GM21515 (cell line): Measurements from ENCODE around the gene NASP.

Experiments
- ATAC-seq: cut with Tn5 transposase; IDR thresholded peaks from one replicate; pipeline ENCODE4 v1.9.1; 2021; ENCODE audit not compliant: unreplicated experiment

Gene NASP, protein sequence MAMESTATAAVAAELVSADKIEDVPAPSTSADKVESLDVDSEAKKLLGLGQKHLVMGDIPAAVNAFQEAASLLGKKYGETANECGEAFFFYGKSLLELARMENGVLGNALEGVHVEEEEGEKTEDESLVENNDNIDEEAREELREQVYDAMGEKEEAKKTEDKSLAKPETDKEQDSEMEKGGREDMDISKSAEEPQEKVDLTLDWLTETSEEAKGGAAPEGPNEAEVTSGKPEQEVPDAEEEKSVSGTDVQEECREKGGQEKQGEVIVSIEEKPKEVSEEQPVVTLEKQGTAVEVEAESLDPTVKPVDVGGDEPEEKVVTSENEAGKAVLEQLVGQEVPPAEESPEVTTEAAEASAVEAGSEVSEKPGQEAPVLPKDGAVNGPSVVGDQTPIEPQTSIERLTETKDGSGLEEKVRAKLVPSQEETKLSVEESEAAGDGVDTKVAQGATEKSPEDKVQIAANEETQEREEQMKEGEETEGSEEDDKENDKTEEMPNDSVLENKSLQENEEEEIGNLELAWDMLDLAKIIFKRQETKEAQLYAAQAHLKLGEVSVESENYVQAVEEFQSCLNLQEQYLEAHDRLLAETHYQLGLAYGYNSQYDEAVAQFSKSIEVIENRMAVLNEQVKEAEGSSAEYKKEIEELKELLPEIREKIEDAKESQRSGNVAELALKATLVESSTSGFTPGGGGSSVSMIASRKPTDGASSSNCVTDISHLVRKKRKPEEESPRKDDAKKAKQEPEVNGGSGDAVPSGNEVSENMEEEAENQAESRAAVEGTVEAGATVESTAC

DNA sequence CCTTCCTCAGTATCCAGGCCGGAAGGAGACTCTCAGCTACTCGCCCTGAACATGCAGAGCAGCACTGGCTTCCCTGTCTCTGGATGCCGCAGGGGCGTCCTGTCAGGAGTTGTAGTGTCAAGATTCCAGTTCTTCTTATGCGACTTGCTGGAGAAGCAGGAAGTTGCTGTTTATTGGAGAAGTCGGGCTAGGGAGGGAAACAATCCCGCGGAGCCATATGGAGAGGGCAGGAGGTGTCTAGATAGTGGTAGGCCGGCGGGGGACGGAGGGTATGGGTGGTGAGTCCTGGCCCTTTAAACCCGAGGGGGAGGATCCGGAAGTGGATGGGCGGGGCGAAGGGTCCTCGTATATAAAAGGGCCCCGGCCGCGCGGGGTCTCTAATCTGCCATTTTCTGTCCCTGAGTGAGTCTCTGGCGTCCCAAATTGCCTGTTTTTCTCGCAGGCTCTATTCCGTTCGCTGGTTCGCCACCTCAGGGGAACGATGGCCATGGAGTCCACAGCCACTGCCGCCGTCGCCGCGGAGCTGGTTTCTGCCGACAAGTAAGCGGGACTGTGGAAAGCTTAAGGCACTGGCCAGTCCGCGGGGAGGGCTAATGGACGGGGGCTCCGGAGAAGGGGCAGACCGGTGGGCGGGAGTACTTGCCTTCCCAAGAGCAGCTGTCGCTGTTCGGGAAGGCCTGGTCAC is at the start of gene NASP:
Gene NASP, plus strand, starts transcription at position 376 of the 685 bp plus-strand sequence. Its CDS starts 106 bp downstream, at position 482.
- peak; percentile 50 for ATAC-seq

DNA sequence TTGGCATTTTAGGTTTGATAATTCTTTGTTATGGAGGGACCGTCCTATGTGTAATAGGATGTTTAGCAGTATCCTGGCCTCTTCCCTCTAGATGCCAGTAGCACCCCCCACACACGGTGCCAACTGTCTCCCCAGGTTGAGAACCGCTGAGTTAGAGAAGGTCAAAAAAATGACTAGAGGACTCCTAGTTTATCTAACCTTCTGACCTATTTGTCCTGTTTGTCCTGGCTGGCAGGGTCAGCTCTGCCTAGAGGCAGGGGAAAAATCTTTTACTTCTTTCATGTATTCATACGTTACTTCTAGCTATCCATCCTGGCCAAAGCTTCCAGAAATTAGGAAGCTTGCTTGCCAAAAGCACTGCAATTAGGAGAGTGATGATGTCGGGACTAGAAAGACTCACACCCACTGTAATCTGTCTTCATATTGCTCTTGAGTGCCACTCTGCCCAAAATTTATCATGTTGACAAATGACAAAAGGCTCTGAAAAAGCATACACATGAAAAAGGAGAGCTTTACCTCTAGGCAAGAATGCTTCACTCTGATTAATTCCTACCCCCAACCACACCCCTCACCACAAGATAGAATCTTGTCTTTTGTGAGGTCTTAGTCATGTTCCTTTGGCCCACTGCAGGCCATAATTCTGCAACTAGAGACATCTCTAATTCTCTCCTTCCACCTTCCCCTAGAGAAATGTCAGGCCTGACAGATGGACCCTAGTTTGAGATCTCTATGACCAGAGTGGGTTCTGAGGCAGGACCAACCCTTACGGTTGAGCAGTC is 47.7 kb upstream of the NASP start:
- ATAC-seq: no peak

DNA sequence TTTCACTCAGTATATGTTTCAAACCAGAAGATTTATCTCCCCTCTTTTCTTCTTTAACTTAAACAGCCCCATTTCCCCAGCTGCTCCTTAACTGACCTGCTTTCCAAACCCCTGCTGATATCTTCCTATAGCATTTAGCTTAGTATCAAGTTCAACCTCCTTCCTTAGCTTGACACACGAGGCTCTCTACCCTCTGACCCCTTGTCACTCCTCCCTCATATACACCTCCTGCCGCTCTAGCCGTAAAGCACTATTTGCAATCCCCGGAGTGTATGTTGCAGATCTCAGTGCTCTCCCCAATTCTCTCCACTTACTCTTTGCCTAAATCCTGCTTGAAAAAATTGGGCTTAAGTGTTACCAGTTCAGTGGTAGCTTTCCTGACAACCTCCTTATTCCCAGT is 47.0 kb upstream of the NASP start:
- no peak for ATAC-seq

DNA sequence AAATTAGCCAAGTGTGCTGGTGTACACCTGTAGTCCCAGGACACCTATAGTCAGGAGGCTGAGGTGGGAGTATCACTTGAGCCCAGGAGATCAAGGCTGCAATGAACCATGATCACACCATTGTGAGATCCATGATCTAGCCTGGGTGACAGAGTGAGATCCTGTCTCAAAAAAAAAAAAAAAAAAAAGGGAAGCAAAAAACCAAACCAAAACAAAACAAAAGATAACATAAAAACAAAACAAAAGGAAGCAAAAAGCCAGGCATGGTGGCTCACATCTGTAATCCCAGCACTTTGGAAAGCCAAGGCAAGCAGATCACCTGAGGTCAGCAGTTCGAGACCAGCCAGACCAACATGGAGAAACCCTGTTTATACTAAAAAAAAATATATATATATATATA is 42.6 kb upstream of the NASP start:
- ATAC-seq: no peak

DNA sequence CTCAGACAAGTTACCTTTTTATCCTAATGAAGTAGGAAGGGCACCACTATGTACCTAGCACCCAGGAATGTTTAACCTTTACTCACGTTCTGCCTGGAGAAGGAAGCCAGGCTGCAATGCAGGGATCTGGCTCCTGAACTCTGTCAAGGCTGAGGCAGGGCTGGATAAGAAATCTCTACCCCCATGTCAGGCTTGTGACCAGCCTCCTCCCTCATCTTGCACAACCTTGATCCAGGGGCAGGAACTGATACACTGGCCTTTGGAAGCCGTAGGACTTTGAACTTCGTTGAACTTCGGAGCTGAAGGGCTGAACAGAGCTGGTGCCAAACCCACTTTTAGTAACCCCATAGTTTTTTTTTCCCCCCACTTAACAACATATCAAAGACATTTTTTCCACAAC is 41.2 kb upstream of the NASP start:
- no peak for ATAC-seq

DNA sequence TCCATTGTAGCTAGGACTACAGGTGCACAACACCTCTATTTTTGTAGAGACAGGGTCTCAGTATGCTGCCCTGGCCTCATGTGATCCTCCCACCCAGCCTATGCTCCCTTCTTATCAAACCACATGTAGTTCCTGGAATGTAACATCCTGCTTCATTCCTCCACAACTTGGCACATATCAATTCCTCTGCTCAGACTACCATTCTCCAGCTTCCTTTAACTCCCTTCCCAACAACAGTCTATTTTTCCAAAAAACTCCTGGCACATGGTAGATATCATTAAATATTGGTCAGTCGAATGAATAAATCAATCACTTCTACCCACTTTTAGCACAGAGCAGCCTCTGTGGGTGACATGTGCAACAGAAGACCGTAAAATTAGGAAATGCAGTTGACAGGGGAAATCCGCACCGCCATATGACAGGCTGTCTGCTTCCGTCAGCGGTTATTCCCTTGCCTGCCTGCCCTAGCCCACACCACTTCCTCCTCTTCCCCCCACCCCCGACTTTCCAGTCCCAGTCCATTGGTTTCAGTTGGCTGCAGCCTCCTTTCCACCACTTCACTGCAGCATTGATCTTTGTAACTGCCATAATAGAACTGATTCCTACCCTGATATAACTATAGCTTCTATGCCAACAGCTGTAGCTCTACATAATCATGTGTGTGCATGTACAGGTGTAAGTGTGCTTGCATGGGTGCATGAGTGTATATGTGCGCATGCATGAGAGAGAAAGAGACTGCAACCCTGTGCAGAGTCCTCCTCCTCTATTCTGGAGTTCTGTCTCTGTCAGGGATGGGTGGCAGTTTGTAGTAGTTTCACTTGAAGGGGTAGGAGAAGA is 40.0 kb upstream of the NASP start:
- ATAC-seq: peak; percentile 44

DNA sequence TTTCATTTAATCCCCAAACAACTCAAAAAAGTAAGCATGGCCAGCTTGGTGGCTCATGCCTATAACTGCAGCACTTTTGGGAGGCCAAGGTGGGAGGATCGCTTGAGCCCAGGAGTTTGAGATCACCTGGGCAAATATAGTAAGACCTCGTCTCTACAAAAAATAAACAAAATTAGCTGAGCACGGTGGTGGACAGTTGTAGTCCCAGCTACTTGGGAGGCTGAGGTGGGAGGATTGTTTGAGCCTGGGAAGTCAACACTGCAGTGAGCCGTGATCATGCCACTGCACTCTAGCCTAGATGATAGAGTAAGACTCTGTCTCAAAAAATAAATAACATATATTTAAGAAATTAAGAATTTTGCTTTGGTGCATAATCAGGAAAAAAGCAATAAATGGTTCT is 39.3 kb upstream of the NASP start:
- ATAC-seq: no peak

DNA sequence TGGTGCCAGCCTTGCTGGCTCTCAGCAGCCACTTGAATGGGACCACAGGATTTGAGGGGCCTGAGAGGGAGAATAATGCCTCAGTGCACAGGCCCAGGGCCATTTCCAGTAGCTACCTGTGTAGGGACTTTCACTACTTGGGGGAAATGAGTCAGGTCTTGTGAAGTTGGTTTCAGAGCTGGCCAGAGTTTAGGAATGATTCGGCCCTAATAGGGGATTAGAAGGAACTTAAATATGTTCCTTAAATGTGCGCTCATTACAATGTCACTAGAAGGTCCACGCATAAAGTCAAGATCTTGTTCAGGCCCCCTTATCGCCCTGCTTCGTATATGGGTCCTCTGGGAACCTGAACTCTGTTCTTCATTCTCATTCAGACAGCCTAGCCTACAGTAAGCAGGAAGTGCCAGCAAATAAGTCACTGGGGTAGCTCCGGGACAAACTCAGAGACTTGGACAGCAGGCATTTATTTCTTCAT is 38.8 kb upstream of the NASP start:
- no peak for ATAC-seq

DNA sequence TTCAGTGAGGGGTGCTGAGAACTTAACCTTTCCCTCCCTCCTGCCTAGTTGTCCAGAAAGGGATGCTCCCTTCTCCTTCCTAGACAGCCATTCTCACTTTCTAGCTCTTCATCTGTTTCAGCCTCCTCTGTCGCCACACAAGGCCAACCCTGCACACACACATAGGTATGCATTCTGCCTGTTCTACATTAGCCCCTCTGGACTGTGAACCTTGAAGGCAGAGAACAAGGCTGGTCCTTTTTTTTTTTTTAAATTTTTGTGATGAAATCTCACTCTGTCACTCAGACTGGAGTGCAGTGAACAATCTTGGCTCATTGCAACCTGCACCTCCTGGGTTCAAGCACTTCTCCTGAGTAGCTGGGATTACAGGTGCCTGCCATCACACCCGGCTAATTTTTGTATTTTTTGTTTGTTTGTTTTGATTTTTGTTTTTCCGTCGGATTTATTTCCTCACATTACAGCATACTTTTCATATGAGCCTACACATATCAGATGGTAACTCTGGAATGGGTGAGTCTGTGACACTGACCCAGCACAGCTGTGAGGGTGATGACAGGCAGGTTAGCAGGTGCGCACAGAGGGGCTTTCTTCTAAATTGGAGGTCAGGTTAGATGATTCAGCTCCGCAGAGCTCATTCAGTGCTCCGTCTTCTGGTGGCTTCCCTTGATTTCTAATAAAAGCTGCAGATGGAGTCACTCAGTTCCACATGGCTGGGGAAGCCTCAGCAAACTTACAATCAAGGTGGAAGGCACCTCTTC is 38.1 kb upstream of the NASP start:
- no peak for ATAC-seq

DNA sequence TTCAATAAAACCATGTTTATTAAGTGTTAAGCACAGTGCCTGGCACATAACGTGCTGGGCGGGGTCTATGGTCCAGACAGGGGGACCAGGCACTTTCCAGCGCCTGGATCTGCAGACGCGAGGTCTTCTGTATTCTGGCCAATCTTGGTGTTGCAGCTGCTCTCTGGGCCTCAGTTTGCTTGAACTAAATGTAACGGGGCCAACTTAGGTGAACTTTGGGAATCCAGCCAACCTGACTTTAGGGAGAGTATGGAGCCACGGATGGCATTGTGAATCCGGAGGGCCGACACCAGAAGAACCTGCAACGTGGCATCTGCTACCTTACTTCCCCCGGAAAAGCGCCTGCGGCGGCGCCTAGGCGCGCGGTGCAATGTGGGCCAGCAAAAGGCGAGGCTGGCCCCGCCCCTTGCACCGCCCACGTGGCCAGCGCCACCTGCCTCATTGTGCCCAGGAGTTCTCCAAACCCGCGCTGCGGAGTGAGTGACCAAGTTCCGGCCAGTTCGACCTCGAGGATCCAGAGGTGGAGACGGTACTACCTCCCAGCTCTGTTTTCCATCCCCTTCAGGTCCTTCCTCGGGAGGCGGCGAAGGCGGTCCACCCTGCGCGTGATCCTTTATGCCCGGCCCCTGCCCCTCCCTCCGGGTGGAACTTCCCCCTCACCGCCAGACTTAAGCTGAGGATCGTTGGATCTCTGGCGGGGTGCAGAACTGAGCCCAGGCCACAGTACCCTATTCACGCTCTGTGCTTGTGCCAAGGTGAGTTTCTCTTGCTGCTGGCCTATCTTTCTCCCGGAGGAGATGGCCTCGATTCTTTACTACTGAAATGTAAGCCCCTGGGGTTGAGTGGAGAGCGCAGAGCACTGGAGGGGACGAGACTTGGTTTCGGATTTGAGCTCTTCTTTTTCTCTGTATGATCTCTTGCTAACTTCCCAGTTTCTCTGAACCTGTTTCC is 33.2 kb upstream of the NASP start, which contains the start of gene AKR1A1:
Gene AKR1A1, plus strand, starts transcription at position 426 of the 951 bp plus-strand sequence. CDS start 10,969 bp downstream, outside the sequence.
- ATAC-seq: peak; percentile 83

DNA sequence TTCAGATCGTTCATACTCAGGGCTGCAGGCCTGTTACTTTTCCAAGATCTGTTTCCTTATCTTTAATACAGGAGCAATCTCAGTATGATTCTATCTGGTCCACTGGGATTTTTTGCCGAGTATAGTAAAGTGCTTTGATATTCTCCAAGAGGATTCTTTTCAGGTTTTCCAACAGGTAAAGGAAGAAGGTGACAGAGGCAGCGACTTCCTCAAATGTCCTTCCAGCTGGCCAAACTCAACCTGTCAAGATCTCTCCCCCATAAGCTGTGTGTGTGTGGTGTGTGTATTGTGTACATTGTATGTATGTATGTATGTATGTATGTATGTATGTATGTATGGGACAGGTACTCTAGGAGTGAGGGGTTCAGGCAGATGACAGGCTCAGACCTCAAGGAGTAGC is 32.2 kb upstream of the NASP start:
- no peak for ATAC-seq

DNA sequence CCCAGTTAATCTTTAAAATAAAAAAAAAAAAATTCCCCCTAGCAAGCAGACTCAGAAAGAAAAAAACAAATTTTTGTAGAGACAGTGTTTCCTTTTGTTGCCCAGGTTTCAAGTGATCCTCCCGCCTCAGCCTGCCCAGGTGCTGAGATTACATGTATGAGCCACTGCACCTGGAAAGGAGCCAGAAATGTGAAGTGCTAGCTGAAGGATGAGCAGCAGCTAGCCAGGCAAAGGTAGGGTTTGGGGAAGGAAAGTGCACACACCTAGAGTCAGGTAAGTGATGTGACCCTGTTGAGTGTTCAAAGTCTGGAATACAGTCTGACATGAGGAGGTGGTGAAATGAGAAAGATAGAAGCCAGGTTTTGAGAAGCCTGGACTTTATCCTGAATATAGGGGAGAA is 31.5 kb upstream of the NASP start:
- no peak for ATAC-seq

DNA sequence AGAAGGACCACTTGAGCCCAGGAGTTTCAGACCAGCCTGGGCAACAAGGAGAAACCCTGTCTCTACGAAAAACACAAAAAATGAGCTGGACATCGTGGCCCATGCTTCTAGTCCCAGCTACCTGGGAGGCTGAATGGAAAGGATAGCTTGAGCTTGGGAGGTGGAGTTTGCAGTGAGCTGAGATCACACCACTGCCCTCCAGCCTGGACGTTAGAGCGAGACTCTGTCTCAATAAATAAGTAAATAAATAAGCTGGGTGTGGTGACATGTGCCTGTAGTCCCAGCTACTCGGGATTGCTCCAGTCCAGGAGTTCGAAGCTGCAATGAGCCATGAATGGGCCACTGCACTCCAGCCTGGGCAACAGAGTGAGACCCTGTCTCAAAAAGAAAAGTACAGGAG is 29.6 kb upstream of the NASP start:
- no peak for ATAC-seq

DNA sequence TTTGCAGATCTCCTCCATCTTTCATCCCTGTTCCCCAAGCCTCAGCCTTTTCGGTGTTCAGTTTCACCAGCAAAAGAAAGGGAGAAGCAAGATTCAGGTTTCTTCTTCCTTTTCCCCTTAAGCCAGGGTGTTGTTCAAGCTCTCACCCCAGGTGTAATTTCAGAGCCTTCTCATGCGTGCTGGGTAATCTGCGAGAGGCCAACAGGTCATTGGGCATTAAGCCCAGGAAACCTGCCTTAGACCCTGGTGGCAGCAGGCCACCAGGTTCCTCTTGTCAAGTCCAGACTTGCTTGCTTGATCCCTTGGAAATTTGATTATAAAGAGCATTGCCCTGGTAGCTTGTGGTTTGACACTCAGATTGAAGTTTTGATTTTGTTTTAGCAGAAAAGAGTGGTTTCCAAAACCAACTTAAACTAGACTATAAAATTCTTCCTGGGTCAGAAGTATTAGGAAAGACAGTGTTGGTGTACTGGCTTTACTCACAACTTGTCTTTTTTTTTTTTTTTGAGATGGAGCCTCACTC is 26.4 kb upstream of the NASP start:
- no peak for ATAC-seq

DNA sequence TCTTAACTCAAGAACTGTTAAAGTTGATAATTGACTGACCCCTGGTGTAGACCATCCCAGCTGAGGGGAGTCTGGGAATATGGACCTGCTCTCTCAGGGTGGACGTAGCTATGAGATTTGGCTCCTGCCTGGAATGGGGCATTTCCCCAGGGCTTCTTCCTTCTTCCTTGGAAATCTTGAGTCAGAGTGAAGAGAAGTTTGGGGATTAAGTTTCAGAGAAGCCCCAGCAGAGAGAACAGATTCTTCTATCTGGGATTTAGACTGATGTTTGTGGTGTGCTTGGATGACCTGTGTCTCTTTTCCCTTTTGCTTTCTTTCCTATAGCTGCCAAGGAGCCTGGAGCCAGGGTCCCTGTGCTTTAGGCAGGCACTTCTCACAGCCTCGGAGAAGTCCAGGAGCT is 20.0 kb upstream of the NASP start:
- no peak for ATAC-seq

DNA sequence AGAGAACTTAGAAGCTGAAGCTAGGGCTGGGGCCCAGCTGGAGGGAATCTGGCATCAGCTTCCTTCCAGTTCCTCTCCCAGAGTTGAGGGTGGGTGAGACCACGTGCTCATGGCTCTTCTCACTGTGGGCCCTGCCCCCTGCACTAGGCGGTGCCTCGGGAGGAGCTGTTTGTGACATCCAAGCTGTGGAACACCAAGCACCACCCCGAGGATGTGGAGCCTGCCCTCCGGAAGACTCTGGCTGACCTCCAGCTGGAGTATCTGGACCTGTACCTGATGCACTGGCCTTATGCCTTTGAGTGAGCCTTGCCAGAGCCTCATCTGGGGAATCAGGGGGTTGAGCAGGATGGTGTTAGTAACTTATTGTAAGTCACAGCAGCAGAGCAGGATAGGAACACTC is 17.1 kb upstream of the NASP start:
- ATAC-seq: no peak

DNA sequence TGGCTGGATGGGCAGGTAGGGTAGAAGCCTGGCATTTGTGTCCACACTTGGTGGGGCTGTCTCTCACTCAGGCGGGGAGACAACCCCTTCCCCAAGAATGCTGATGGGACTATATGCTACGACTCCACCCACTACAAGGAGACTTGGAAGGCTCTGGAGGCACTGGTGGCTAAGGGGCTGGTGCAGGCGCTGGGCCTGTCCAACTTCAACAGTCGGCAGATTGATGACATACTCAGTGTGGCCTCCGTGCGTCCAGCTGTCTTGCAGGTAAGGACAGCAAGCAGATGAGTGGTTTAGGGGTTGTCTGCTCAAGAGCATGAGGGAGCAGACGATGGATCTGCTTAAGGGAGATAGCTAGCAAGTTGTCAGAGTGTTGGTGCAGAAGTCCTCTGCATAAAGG is 15.9 kb upstream of the NASP start:
- no peak for ATAC-seq

DNA sequence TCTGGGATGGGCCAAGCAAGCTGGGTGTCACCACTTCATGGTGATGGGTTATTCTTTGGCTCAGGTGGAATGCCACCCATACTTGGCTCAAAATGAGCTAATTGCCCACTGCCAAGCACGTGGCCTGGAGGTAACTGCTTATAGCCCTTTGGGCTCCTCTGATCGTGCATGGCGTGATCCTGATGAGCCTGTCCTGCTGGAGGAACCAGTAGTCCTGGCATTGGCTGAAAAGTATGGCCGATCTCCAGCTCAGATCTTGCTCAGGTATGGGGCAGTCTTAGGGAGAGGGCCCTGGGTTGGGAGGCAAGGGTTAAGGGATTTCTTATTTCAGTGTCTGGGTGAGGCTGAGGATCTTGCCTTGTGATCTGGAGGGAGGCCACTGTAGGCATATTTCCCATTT is 15.4 kb upstream of the NASP start:
- ATAC-seq: no peak
